ENCODE results near the gene PNLIPRP2.

Gene PNLIPRP2

DNA sequence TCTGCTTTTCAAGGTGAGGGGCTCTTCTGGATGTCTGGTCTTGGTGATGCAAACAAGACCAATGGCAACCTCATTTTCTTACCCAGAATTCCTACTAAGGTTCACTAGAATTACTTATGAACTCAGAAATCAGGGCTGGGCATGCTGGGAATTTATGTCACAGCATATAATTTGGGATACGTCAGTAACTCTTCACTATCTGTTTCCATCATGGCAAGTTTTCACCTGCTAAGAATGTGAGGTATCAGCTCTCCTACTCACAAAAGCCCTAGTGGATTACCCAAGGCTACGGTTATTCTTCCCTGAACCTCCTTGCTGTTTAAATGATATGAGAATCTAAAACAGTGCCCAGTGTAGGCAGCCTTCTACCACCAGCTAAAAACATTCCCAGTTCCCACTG, 53.1 kb downstream of the PNLIPRP2 start:
- H3K9me3 ChIP-seq (ENCODE audit: control insufficient read depth, insufficient read depth, low read length) = no peaks in the 10 kb centered on the region
- no peaks in the 10 kb centered on the region for H3K27me3 ChIP-seq (ENCODE audit: control insufficient read depth, low read length)
- TF ChIP-seq, protein P1, sequence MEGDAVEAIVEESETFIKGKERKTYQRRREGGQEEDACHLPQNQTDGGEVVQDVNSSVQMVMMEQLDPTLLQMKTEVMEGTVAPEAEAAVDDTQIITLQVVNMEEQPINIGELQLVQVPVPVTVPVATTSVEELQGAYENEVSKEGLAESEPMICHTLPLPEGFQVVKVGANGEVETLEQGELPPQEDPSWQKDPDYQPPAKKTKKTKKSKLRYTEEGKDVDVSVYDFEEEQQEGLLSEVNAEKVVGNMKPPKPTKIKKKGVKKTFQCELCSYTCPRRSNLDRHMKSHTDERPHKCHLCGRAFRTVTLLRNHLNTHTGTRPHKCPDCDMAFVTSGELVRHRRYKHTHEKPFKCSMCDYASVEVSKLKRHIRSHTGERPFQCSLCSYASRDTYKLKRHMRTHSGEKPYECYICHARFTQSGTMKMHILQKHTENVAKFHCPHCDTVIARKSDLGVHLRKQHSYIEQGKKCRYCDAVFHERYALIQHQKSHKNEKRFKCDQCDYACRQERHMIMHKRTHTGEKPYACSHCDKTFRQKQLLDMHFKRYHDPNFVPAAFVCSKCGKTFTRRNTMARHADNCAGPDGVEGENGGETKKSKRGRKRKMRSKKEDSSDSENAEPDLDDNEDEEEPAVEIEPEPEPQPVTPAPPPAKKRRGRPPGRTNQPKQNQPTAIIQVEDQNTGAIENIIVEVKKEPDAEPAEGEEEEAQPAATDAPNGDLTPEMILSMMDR (IDR thresholded peaks at IDR 0.05; ENCODE audit: low read depth, low read length, poor library complexity, severe bottlenecking) = no peak
- no peak for TF ChIP-seq EZH2phosphoT487 (IDR thresholded peaks at IDR 0.05; ENCODE audit: borderline replicate concordance, low read length)
- no peaks in the 10 kb centered on the region for H3K79me2 ChIP-seq (ENCODE audit: control insufficient read depth, low read length)
- H3K27ac ChIP-seq (ENCODE audit: low read depth, low read length) = no peak overlapping the region
- no peaks in the 10 kb centered on the region for H4K20me1 ChIP-seq (ENCODE audit: control insufficient read depth, insufficient read depth, low read depth, low read length)
- H3K9me2 ChIP-seq (replicated peaks; ENCODE audit: control insufficient read depth, low read length) = no peaks in the 10 kb centered on the region
- no peak overlapping the region for H3K4me3 ChIP-seq (ENCODE audit: low read length)
- no peak overlapping the region for H3K4me2 ChIP-seq (ENCODE audit: low read length)
- no peaks in the 10 kb centered on the region for H3K4me1 ChIP-seq (ENCODE audit: control insufficient read depth, low read length)
- no peaks in the 10 kb centered on the region for H3K36me3 ChIP-seq (ENCODE audit: control insufficient read depth, low read length)
- no peaks in the 10 kb centered on the region for H3F3A ChIP-seq (ENCODE audit: control insufficient read depth, insufficient read depth)

DNA sequence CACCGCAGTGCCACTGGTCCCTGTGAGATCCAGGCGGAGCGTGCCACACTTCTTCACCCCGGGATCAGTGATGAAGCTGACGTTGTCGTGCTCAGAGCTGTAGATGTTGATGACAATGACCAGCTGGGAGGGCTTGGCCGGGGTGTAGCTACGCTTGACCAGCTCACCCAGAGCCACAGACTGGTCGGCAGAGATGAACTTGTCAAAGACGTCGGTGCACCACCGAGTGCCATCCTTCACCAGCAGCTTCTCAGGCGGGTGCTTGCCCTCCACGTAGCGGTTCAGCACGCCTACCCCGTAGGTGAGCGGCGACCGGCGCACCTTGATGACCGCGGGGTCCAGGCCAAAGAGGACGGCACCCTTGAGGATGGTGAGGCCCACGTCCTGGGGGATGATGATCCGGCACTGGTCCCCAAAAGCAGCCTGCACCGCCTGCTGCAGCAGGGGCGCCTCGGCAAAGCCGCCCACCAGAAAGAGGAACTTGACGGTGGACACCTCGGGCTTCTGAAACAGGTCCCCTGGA, 54.2 kb downstream of the PNLIPRP2 start:
- Histone ChIP-seq H3K4me3 (ENCODE audit: low read length) (no peak overlapping the region), H3K36me3 (ENCODE audit: control insufficient read depth, low read length) (no peaks in the 10 kb centered on the region), H3K4me2 (ENCODE audit: low read length) (no peak overlapping the region), H4K20me1 (ENCODE audit: control insufficient read depth, insufficient read depth, low read depth, low read length) (no peaks in the 10 kb centered on the region), H3F3A (ENCODE audit: control insufficient read depth, insufficient read depth) (no peaks in the 10 kb centered on the region), H3K4me1 (ENCODE audit: control insufficient read depth, low read length) (no peaks in the 10 kb centered on the region), H3K27ac (ENCODE audit: low read depth, low read length) (no peak overlapping the region), H3K27me3 (ENCODE audit: control insufficient read depth, low read length) (no peaks in the 10 kb centered on the region), H3K9me3 (ENCODE audit: control insufficient read depth, insufficient read depth, low read length) (no peaks in the 10 kb centered on the region), H3K9me2 (replicated peaks; ENCODE audit: control insufficient read depth, low read length) (no peaks in the 10 kb centered on the region), H3K79me2 (ENCODE audit: control insufficient read depth, low read length) (no peaks in the 10 kb centered on the region)
- TF ChIP-seq EZH2phosphoT487 (IDR thresholded peaks at IDR 0.05; ENCODE audit: borderline replicate concordance, low read length) = no peak

DNA sequence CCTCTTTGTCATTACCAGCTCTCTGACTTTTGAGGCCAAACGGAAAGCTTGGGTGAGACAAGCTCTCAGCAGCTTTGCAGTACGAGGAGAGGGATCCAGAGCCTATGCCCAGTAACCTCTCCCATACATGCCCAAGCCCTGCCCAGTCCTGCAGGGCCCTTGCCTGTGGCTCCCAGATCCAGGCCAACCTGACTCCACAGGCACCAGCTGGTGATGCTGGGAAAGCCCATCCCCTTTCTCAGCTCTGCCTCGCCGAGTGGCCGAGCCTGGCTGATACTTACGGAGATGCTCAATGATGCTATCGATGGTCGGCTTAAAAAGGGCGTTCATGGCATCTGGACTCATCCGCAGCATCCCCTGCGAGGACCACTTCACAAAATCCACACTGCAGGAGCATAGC, 55.4 kb downstream of the PNLIPRP2 start:
- TF ChIP-seq, protein P1 (IDR thresholded peaks at IDR 0.05; ENCODE audit: low read depth, low read length, poor library complexity, severe bottlenecking) = no peak
- TF ChIP-seq EZH2phosphoT487 (IDR thresholded peaks at IDR 0.05; ENCODE audit: borderline replicate concordance, low read length) = no peak

DNA sequence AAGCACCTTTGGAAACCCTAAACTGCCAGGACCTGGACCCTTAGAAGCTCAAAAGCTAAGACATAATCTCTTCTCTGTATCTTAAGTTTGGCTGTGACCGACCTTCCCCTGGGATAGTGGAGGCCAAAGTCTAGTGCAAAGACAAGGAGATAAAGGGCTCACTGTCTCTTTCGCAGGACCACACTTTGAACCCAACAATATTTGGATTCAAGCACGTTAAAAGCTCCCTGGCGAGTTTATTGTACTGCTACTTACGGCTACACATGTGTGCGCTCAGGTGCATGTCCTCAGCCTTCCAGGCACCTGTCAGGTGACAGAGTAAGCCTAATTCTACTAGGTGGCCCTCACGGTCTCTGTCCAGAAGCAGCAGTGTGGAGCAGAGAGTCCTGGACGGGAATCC, 55.9 kb downstream of the PNLIPRP2 start:
- no peak for TF ChIP-seq EZH2phosphoT487 (IDR thresholded peaks at IDR 0.05; ENCODE audit: borderline replicate concordance, low read length)
- TF ChIP-seq, protein P1 (IDR thresholded peaks at IDR 0.05; ENCODE audit: low read depth, low read length, poor library complexity, severe bottlenecking) = no peak
- Histone ChIP-seq H3K9me2 (replicated peaks; ENCODE audit: control insufficient read depth, low read length) (no peaks in the 10 kb centered on the region), H3K27me3 (ENCODE audit: control insufficient read depth, low read length) (no peaks in the 10 kb centered on the region), H3K4me2 (ENCODE audit: low read length) (no peak overlapping the region), H4K20me1 (ENCODE audit: control insufficient read depth, insufficient read depth, low read depth, low read length) (no peaks in the 10 kb centered on the region), H3K9me3 (ENCODE audit: control insufficient read depth, insufficient read depth, low read length) (no peaks in the 10 kb centered on the region), H3F3A (ENCODE audit: control insufficient read depth, insufficient read depth) (no peaks in the 10 kb centered on the region), H3K27ac (ENCODE audit: low read depth, low read length) (no peak overlapping the region), H3K79me2 (ENCODE audit: control insufficient read depth, low read length) (no peaks in the 10 kb centered on the region), H3K4me1 (ENCODE audit: control insufficient read depth, low read length) (no peaks in the 10 kb centered on the region), H3K4me3 (ENCODE audit: low read length) (no peak overlapping the region), H3K36me3 (ENCODE audit: control insufficient read depth, low read length) (no peaks in the 10 kb centered on the region)

More for the DNA sequence above, 55.4 kb downstream of the PNLIPRP2 start:
- Histone ChIP-seq H3K4me2 (ENCODE audit: low read length) (no peak overlapping the region), H3F3A (ENCODE audit: control insufficient read depth, insufficient read depth) (no peaks in the 10 kb centered on the region), H3K27me3 (ENCODE audit: control insufficient read depth, low read length) (no peaks in the 10 kb centered on the region), H3K9me3 (ENCODE audit: control insufficient read depth, insufficient read depth, low read length) (no peaks in the 10 kb centered on the region), H3K36me3 (ENCODE audit: control insufficient read depth, low read length) (no peaks in the 10 kb centered on the region), H3K9me2 (replicated peaks; ENCODE audit: control insufficient read depth, low read length) (no peaks in the 10 kb centered on the region), H3K4me1 (ENCODE audit: control insufficient read depth, low read length) (no peaks in the 10 kb centered on the region), H4K20me1 (ENCODE audit: control insufficient read depth, insufficient read depth, low read depth, low read length) (no peaks in the 10 kb centered on the region), H3K27ac (ENCODE audit: low read depth, low read length) (no peak overlapping the region), H3K4me3 (ENCODE audit: low read length) (no peak overlapping the region), H3K79me2 (ENCODE audit: control insufficient read depth, low read length) (no peaks in the 10 kb centered on the region)

All from DOHH2 (cell line).